NCI-H1092 (cell line): ENCODE measurements around the gene RAMP1.

Source experiments
- DNase-seq: peaks from one replicate; lab custom pipeline; 2025; lab: John Stamatoyannopoulos, UW

The RAMP1 gene

GRCh38 chr2:237951878-237952277, 92.5 kb downstream of the RAMP1 start:
- no peak for DNase-seq

GRCh38 chr2:237952851-237953250, 93.4 kb downstream of the RAMP1 start:
- DNase-seq = no peak

- DNase-seq = no peak
Observed at GRCh38 chr2:237955640-237956401, 96.4 kb downstream of the RAMP1 start.

GRCh38 chr2:237956402-237956736, 96.9 kb downstream of the RAMP1 start:
- DNase-seq = no peak

GRCh38 chr2:237961637-237962036, 102.2 kb downstream of the RAMP1 start:
- no peak for DNase-seq
